Measurements from ENCODE around the gene NCAM2.

Gene NCAM2

DNA sequence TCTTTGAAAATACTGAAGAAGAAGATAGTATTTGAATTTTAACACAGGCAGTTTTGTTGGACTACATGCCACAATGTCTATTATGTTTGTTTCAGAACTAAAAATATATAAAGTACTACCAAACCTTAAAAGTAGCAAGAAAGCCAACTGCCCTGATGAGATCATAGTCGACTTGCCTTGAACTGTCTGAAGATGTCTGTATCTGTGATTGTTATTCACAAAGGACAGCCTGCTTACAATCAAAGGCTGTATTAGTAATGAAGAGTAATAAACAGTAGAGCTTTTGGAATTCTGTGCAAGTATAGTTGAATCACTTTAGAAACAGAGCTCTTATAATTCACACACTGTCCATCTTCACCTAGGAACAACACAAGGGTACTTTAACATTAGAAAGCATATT is 228.3 kb downstream of the NCAM2 start:
- POLR2A ChIA-PET: no interaction called here
- TF ChIP-seq, protein P1, sequence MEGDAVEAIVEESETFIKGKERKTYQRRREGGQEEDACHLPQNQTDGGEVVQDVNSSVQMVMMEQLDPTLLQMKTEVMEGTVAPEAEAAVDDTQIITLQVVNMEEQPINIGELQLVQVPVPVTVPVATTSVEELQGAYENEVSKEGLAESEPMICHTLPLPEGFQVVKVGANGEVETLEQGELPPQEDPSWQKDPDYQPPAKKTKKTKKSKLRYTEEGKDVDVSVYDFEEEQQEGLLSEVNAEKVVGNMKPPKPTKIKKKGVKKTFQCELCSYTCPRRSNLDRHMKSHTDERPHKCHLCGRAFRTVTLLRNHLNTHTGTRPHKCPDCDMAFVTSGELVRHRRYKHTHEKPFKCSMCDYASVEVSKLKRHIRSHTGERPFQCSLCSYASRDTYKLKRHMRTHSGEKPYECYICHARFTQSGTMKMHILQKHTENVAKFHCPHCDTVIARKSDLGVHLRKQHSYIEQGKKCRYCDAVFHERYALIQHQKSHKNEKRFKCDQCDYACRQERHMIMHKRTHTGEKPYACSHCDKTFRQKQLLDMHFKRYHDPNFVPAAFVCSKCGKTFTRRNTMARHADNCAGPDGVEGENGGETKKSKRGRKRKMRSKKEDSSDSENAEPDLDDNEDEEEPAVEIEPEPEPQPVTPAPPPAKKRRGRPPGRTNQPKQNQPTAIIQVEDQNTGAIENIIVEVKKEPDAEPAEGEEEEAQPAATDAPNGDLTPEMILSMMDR (IDR thresholded peaks at IDR 0.05; ENCODE audit: control extremely low read depth, extremely low read depth, low read depth, missing control alignments): no peak
- CTCF ChIA-PET: no interaction called here
- DNase-seq (ENCODE audit: extremely low spot score): no peak

DNA sequence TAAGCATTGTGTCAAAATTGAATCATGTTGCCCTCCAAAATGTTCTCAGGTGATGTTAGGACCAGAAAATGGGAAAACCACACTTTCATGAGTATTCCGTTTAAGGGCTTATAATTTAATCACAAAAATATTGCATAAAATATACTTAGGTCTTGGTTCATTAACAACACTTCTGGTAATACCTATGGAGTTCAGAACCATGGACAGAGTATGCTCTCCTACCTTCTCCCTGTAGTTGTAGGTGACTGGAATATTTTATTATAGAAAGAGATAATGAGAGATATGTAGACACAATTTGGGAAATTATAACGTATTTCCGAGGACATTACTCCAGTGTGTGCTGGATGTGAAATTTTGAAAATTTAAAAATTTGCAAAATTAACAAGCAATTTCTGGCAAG is 232.5 kb downstream of the NCAM2 start:
- TF ChIP-seq, protein P1 (IDR thresholded peaks at IDR 0.05; ENCODE audit: control extremely low read depth, extremely low read depth, low read depth, missing control alignments): no peak
- ChIA-PET CTCF (no interaction called here), POLR2A (no interaction called here)
- DNase-seq (ENCODE audit: extremely low spot score): no peak

DNA sequence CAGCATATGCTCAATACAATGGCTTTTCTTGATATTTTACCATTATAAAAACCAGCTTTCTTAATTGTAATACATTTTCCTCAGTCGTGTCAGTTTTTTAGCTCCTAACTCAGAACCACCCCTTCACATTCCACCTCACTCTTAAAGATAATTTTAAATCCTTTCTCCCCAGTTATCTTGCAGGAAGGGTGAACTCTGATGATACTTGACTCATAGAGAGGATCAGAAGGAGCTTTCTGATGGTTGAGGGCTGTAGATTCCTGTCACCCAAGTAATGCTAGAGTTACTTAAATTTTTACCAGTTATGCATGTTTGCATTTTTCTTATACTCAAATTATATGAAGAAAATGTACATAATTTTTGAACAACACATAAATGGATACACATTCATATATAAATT is 233.7 kb downstream of the NCAM2 start:
- TF ChIP-seq, protein P1 (IDR thresholded peaks at IDR 0.05; ENCODE audit: control extremely low read depth, extremely low read depth, low read depth, missing control alignments): no peak
- ChIA-PET POLR2A (no interaction called here), CTCF (no interaction called here)
- DNase-seq (ENCODE audit: extremely low spot score): no peak

DNA sequence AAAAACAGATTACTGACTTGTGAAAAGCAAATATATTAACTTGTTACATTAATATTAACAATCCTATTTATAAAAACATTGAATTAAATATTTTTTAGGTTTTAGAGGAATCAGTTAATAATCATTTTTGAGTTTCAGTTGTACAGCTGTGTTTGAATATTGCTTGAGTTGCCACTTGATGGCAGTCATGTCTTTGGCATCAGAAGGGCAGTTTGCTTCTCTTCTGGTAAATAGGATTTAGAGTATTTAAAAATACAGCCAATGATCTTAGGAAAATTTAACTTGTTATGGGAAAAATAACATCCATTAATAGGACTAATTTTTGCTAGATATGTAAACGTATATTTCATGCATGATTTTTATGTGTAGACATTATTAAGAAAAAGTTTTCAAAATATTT is 234.1 kb downstream of the NCAM2 start:
- CTCF ChIA-PET: no interaction called here
- POLR2A ChIA-PET: no interaction called here
- TF ChIP-seq, protein P1 (IDR thresholded peaks at IDR 0.05; ENCODE audit: control extremely low read depth, extremely low read depth, low read depth, missing control alignments): no peak
- no peak for DNase-seq (ENCODE audit: extremely low spot score)

DNA sequence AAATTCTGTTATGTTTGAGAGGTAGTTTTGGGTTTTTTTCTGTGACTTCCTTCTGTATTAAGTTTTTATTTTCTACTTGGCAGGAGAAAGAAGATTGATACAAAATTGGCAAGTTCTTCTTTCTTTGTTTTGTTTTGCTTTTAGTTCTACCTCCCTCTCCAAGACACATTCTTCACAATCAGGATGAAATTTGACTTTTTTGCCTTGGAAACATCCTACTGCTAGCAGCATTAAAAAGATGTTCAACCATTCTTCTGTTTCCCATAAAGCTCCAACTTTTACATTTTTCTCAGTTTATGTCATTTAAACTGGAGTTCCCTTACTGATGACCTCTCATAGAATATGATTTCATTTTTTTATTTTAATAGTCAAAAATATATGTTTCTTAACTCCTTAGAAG is 234.8 kb downstream of the NCAM2 start:
- ChIA-PET CTCF (no interaction called here), POLR2A (no interaction called here)
- no peak for DNase-seq (ENCODE audit: extremely low spot score)
- TF ChIP-seq, protein P1 (IDR thresholded peaks at IDR 0.05; ENCODE audit: control extremely low read depth, extremely low read depth, low read depth, missing control alignments): no peak

DNA sequence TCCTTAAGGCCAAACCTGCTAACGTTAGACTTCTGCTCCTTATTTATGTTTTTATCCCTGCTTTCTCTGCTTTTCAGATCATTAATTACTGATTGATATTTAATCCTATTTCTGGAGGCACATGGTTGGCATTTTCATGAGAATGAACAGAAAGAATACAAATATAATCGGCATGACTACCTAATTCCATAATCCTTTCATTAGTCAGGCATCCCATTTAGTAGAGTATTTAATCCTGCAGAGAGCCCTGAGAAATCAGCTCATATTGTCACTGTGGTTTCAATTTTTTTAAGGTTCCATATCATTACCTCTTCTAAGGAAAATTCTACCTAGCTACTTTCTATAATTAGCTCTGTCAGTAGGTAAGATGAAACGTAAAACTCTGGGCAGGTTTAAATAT is 238.8 kb downstream of the NCAM2 start:
- POLR2A ChIA-PET: no interaction called here
- TF ChIP-seq, protein P1 (IDR thresholded peaks at IDR 0.05; ENCODE audit: control extremely low read depth, extremely low read depth, low read depth, missing control alignments): no peak
- DNase-seq (ENCODE audit: extremely low spot score): no peak
- CTCF ChIA-PET: no interaction called here

All from GM10248 (cell line).